SKM-1 treated with dmso at 0.1 percent for 144 hours (cell line): ENCODE results near the gene SPCS2.
"Not testable (repeated sequence)": the region's sequence is repeated elsewhere in the genome, so short reads cannot be mapped to it uniquely, and the experiment has no call there.

Source experiments
- DNase-seq: peaks from one replicate; lab custom pipeline; 2025; ENCODE audit not compliant: unreplicated experiment; lab: John Stamatoyannopoulos, UW

SPCS2 gene

GRCh38 chr11:74949753-74950137, 679 bp downstream of the SPCS2 start:
- no peak for DNase-seq

GRCh38 chr11:74950374-74950969, 1.4 kb downstream of the SPCS2 start:
- no peak for DNase-seq

- no peak for DNase-seq
Measured at GRCh38 chr11:74951226-74951625, 2.2 kb downstream of the SPCS2 start.

DNA sequence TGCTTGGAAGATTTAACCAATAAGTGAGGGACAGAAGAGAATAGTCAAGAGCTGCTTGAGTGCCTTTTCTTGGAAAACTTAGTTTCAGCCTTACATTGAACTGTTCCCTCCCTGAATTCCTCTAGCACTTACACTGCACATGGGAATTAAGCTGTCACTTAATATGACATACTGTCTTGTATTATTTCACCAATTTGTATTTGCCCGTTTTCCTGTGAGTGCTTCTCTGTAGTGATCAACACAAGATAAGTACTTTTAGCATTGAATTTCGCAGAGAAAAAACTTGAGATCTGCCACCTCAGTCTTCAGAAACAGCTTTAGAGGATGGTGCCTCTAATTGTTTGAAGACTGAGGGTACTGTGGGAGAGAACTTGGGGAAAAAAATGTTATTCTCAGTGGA, 3.7 kb downstream of the SPCS2 start:
- no peak for DNase-seq

- no peak for DNase-seq
Measured at GRCh38 chr11:74953451-74953850, 4.4 kb downstream of the SPCS2 start.

GRCh38 chr11:74954199-74954598, 5.1 kb downstream of the SPCS2 start:
- DNase-seq = no peak

DNA sequence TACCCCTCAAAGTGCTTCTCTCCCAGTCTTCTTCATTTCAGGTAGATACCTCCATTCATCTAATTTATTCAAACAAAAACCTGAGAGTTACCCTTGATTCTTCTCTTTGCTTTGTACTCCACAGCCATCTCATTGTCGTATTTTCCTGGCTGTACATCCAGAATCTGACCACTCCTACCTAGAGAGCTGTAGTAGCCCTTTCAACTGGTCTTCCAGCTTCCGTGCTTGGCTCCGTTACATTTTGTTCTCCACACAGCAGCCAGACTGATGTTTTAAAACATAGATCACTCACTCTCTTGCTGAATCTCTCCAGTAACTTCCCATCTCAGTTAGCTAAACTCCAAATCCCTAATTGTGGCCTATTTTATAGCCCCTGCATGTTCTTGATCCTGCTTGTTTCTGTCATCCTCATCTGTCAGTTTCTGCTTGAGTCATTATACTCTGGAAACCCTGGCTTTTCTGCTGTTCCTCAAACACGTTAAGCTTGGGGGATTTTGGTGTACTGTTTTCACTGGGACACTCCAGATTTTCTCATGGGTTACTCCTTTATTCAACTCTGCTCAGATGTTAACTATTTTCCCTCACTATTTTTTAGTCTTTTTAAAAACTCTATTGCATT, 7.4 kb downstream of the SPCS2 start:
- no peak for DNase-seq

DNA sequence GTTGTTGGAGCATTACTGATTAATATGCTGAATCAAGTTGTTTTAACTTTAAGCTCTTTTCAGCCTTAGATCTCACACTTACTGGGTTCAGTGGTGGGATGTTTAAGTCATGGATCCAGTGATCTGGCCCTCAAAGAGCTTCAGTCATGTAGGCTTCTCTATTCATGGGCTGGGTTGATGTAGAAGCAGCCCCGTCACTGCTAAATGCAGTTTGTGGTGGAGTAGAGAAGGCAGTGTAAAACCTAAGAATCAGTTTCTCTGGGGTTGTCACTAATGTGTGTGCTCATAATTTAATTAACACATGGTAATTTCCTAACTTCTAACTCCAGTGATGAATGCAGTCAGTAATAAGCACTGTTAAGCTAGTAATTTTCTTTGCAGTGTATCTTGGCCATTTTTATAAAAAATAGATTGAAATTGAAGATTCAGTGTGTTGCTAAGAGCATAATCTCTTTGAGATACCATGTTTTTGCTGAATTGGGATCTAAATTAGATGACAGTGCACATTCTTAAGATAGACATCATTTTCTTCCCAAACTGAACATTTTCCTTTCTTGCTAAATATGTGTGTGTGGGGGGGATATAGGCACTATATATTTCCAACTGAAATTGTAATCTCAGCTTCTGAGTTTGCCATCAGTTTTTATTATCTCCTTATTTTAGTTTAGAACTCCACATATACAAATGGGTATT, 9.0 kb downstream of the SPCS2 start:
- no peak for DNase-seq

DNA sequence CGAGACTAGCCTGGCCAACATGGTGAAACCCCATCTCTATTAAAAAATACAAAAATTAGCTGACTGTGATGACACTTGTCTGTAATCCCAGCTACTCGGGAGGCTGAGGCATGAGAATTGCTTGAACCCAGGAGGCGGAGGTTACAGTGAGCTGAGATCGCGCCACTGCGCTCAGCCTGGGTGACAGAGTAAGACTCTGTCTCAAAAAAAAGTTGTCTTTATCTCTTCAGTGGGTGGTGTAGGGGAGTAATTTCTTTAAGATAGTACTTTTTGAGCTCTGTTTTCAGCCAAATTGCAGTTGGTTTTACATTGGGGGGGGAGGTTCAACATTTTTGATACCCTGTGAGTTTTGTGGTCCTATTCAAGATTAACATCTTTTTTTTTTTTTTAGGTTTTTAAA, 11.1 kb downstream of the SPCS2 start:
- DNase-seq = not testable (repeated sequence)

DNA sequence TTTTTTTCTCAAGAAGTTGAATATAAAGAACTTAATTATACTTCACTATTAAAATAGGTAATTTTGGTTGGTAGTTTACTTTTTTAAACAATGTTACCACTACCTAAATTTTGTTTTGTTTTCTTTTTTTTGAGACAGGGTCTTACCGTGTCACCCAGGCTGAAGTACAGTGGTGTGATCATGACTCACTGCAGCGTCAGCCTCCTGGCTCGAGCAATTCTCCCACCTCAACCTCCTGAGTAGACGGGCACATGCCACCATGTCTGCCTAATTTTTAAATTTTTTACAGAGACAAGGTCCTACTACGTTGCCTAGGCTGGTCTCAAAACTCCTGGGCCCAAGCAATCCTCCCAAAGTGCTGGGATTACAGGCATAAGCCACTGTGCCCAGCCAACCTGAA, 17.6 kb downstream of the SPCS2 start:
- no peak for DNase-seq

DNA sequence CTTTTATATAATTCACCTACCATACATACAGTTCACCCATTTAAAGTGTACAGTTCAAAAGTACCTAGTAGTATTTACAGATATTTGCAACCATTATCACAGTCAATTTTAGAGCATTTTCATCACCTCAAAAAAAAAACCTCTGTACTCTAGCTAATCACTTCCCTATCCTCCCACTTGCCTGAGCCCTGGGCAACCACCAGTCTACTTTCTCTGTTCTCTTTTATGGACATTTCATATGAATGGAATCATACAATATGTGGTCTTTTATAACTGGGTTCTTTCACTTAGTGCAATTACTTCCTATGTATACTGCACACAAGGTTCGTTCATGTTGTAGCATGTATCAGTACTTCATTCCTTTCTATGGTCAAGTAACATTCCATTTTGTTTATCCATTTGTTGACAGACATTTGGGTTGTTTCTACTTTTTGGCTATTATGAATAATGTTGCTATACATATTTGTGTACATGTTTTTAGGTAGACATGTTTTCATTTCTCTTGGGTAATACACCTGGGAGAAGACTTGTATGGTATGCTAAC, 21.9 kb downstream of the SPCS2 start:
- DNase-seq = no peak

DNA sequence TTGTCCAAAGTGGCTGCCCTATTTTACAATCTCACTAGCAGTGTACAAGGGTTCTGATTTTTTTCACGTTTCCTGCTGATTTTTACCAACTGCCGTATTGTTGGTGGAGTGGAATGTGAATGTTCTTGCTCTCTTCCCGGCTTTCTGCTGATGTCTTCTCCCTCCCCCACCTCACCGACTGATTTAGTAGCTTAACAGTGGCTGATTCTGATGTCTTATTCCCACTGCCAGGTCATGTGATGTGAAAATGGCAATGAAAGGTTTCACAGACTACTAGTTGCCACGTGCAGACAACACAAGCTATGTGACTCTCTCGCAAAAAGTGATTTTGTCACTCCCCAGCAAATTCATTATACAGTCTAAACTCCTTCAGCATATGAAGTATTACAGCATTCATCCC, 22.4 kb downstream of the SPCS2 start:
- DNase-seq = no peak

GRCh38 chr11:74978041-74978440, 29.0 kb downstream of the SPCS2 start:
- DNase-seq = no peak

- peak; percentile 60 for DNase-seq
Measured at GRCh38 chr11:74980634-74981033, 31.6 kb downstream of the SPCS2 start.

- no peak for DNase-seq
Measured at GRCh38 chr11:74981888-74982287, 32.8 kb downstream of the SPCS2 start.

DNA sequence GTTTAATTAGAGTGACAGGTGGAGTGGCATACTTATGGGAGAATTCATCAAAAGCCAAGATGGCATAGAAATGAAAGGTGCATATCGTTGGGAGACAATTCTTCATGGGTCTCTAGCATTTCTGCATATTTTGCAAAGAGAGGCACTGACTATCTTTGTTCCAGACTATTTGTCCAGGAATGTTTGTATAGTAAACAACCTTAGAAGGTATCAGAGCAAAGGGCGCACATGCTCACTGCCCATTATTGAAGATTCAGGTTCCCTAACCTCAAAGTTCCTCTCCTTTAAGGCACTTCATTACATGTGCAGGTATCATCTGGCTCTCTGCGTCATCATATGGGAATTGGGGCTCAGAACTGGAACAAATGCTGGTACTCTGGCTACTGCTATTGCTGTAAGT, 35.0 kb downstream of the SPCS2 start:
- no peak for DNase-seq

GRCh38 chr11:74984730-74985129, 35.7 kb downstream of the SPCS2 start:
- no peak for DNase-seq

- peak; percentile 80 for DNase-seq
Measured at GRCh38 chr11:74988541-74989259, 39.6 kb downstream of the SPCS2 start, which contains the start of gene NEU3. TSS of gene NEU3 (plus strand) at chr11:74988933. CDS start at chr11:74989061, 128 bp downstream.

- DNase-seq = no peak
Measured at GRCh38 chr11:74989260-74989638, 40.2 kb downstream of the SPCS2 start.

DNA sequence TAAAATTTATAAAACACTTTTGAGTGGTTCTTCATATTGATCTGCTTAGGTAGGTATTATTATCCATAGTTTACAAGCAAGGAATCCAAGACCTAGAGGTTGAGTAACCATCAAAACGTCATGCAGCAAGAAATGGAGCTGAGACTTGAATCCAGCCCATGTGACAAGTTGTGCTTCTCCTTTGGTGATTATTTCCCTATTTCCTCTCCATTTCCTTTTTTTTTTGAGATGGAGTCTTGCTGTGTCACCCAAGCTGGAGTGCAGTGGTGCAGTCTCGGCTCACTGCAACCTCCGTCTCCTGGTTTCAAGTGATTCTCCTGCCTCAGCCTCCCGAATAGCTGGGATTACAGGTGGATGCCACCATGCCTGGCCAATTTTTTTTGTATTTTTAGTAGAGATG, 41.1 kb downstream of the SPCS2 start:
- DNase-seq = peak; percentile 13

GRCh38 chr11:74990941-74991340, 41.9 kb downstream of the SPCS2 start:
- DNase-seq = no peak

DNA sequence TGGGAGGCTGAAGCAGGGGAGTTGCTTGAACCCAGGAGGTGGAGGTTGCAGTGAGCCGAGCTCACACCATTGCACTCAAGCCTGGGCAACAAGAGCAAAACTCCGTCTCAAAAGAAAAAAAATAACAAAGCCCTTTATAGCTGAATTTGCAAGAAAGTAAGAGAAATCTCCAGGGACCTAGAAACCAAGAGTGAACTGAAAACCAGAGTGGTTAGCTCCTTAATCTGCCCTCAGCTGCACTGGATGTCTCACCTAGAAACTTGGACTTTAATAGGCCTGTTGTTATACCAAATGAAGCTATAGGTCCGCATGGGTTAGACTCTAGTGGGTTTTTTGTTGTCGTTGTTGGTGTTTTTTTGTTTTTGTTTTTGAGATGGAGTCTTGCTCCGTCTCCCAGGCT, 43.8 kb downstream of the SPCS2 start:
- DNase-seq = no peak
